GM12878 (cell line): ENCODE results near the gene SHISA9. TPM values are rescaled to one million over a fixed set of nuclear protein-coding genes. Genes with fewer than 3 reads are reported as not detected.

Experiments
- ATAC-seq: fragments of 200-7000 bp; cut with Tn5 transposase; 3 replicates; pipeline ENCODE4 v1.9.1; 2020; ENCODE audit warnings: mild to moderate bottlenecking, moderate library complexity
- BruUV-seq: library from RNA; stranded (reverse); fragments of 400-500 nt; replicated peaks from 2 replicates; lab custom pipeline; 2021; lab: Mats Ljungman, UMichigan
- CTCF ChIA-PET: fragments of 300-600 bp; sonication (Branson Sonifier 250); formaldehyde crosslinking; extraction: SDS; loops from one replicate; lab custom pipeline; 2021; ENCODE audit warnings: inconsistent platforms; lab: Yijun Ruan, JAX
- POLR2A ChIA-PET: fragments of 350-600 bp; formaldehyde crosslinking; extraction: SDS; loops from one replicate; lab custom pipeline; 2021; ENCODE audit warnings: inconsistent platforms; lab: Charles Lee
- RAD21 ChIA-PET: fragments of 300-600 bp; sonication (Branson Sonifier 250); formaldehyde crosslinking; loops from one replicate; lab custom pipeline; 2023; ENCODE audit warnings: antibody characterized with exemption; ENCODE audit not compliant: unreplicated experiment; lab: Charles Lee
- SMC1A ChIA-PET: fragments of 300-600 bp; sonication (Branson Sonifier 250); formaldehyde crosslinking; loops from one replicate; lab custom pipeline; 2023; ENCODE audit not compliant: unreplicated experiment, uncharacterized antibody; lab: Charles Lee
- DNase-seq: peaks from one replicate; pipeline ENCODE4 v3.0.0-alpha.2; 2011; ENCODE audit warnings: low read depth, low spot score
- FAIRE-seq: peaks from 3 replicates; lab custom pipeline; 2011; peaks lifted over from hg19 to GRCh38; lab: Jason Lieb, UNC
- H2AFZ ChIP-seq: 2 replicates; pipeline ENCODE4 v1.6.0; 2011; ENCODE audit warnings: low read depth, low read length, control low read depth; ENCODE audit not compliant: control insufficient read depth
- H3K27ac ChIP-seq: 2 replicates; pipeline ENCODE4 v1.5.1; 2011; ENCODE audit warnings: control low read depth; ENCODE audit not compliant: control insufficient read depth, insufficient read depth
- H3K27me3 ChIP-seq, 2 experiments: replicated peaks in 1 of 2; 2 replicates each; pipeline versions ENCODE4 v1.6.0 to v1.6.1; 2011; ENCODE audit warnings: low read length in 1 of 2; ENCODE audit not compliant: control insufficient read depth in 2 of 2, insufficient read depth in 2 of 2
- H3K36me3 ChIP-seq, 2 experiments: 2 replicates each; pipeline ENCODE4 v1.5.1; 2011; ENCODE audit warnings: low read length in 1 of 2; ENCODE audit not compliant: control insufficient read depth in 2 of 2, insufficient read depth in 2 of 2
- H3K4me1 ChIP-seq: 2 replicates; pipeline ENCODE4 v1.6.1; 2011; ENCODE audit warnings: mild to moderate bottlenecking, low read length, moderate library complexity, mixed read lengths; ENCODE audit not compliant: control insufficient read depth, insufficient read depth
- H3K4me2 ChIP-seq: 2 replicates; pipeline ENCODE4 v1.6.0; 2011; ENCODE audit warnings: control low read depth; ENCODE audit not compliant: control insufficient read depth, insufficient read depth
- H3K4me3 ChIP-seq: fragments of 200-600 bp; sonication (generic); 2 replicates; pipeline ENCODE4 v1.5.1; 2016
- H3K79me2 ChIP-seq: 2 replicates; pipeline ENCODE4 v1.6.0; 2011; ENCODE audit warnings: low read length; ENCODE audit not compliant: control insufficient read depth, insufficient read depth
- H3K9ac ChIP-seq: 2 replicates; pipeline ENCODE4 v1.8.0; 2011; ENCODE audit warnings: low read length, control low read depth, mixed read lengths; ENCODE audit not compliant: control insufficient read depth, insufficient read depth
- H3K9me3 ChIP-seq: replicated peaks from 3 replicates; pipeline ENCODE4 v1.5.1; 2011; ENCODE audit warnings: mild to moderate bottlenecking, low read length; ENCODE audit not compliant: control insufficient read depth, insufficient read depth
- H4K20me1 ChIP-seq: 2 replicates; pipeline ENCODE4 v1.6.0; 2011; ENCODE audit not compliant: control insufficient read depth, insufficient read depth
- BHLHE40 ChIP-seq, 2 experiments: fragments of 450-650 bp in 1 of 2; IDR thresholded peaks; 2 replicates each; pipeline ENCODE4 v1.6.1; 2011 to 2017; ENCODE audit warnings: low read depth in 2 of 2, borderline replicate concordance in 1 of 2, improper control_type of control experiment in 1 of 2, low read length in 1 of 2, mild to moderate bottlenecking in 1 of 2
- BMI1 ChIP-seq: fragments of 450-650 bp; IDR thresholded peaks from 2 replicates; pipeline ENCODE4 v1.6.1; 2016; ENCODE audit warnings: mild to moderate bottlenecking, moderate library complexity, borderline replicate concordance
- CHD4 ChIP-seq: fragments of 200-600 bp; sonication (generic); IDR thresholded peaks from 2 replicates; pipeline ENCODE4 v1.6.1; 2016; ENCODE audit warnings: mild to moderate bottlenecking
- CTCF ChIP-seq, 3 experiments: IDR thresholded peaks in 2 of 3; conservative IDR thresholded peaks in 1 of 3; 2 replicates each; pipeline ENCODE4 v1.5.1; 2011; ENCODE audit warnings: low read depth in 3 of 3, low read length in 3 of 3, mild to moderate bottlenecking in 3 of 3, control low read depth in 2 of 3, moderate library complexity in 2 of 3, inconsistent platforms in 1 of 3, mixed read lengths in 1 of 3; ENCODE audit not compliant: control insufficient read depth in 2 of 3, insufficient read depth in 1 of 3; ENCODE audit errors: extremely low read depth in 1 of 3
- HDAC6 ChIP-seq: fragments of 200-600 bp; sonication (generic); IDR thresholded peaks from one replicate; pipeline ENCODE4 v1.8.0; 2017; ENCODE audit warnings: antibody characterized with exemption; ENCODE audit not compliant: unreplicated experiment
- IKZF2 ChIP-seq, 2 experiments: fragments of 450-650 bp; IDR thresholded peaks; 2 replicates each; pipeline ENCODE4 v1.6.1; 2017; ENCODE audit warnings: mild to moderate bottlenecking in 2 of 2, moderate library complexity in 2 of 2
- MAX ChIP-seq: IDR thresholded peaks from 2 replicates; pipeline ENCODE4 v1.6.1; 2012; ENCODE audit warnings: low read depth, low read length, improper control_type of control experiment
- MYB ChIP-seq: fragments of 150-350 bp; IDR thresholded peaks from 2 replicates; pipeline ENCODE4 v1.6.1; 2014; ENCODE audit warnings: mild to moderate bottlenecking, low read depth, low read length, borderline replicate concordance
- STAT3 ChIP-seq: IDR thresholded peaks from 2 replicates; pipeline ENCODE4 v1.6.1; 2011; ENCODE audit warnings: low read depth, low read length, improper control_type of control experiment
- SUPT20H ChIP-seq: IDR thresholded peaks from 2 replicates; pipeline ENCODE4 v1.6.1; 2011; ENCODE audit warnings: low read depth, mild to moderate bottlenecking, low read length, moderate library complexity, borderline replicate concordance; ENCODE audit not compliant: control insufficient read depth
- TARDBP ChIP-seq: IDR thresholded peaks from 2 replicates; pipeline ENCODE4 v1.6.1; 2016; ENCODE audit warnings: borderline replicate concordance
- TCF7 ChIP-seq: IDR thresholded peaks from 2 replicates; pipeline ENCODE4 v1.6.1; 2014; ENCODE audit warnings: antibody characterized with exemption, borderline replicate concordance
- USF1 ChIP-seq: IDR thresholded peaks from 2 replicates; pipeline ENCODE4 v1.6.1; 2011; ENCODE audit warnings: borderline replicate concordance, low read depth, mild to moderate bottlenecking, moderate library complexity, mixed read lengths, low read length; ENCODE audit not compliant: insufficient read depth; ENCODE audit errors: extremely low read length
- ZBTB40 ChIP-seq: fragments of 450-650 bp; IDR thresholded peaks from 2 replicates; pipeline ENCODE4 v1.6.1; 2016; ENCODE audit warnings: mild to moderate bottlenecking, moderate library complexity, borderline replicate concordance
- WGBS: methylation state at CpG from one replicate; pipeline ENCODE4 v1.1.6; 2016; ENCODE audit warnings: low lambda C conversion rate; ENCODE audit not compliant: insufficient replicate concordance, insufficient coverage; ENCODE audit errors: missing lambda C conversion rate; 5-methylcytosine and 5-hydroxymethylcytosine counted together
- in situ Hi-C: fragments of 300-500 bp; cut with MboI; formaldehyde crosslinking; loops from 9 replicates; pipeline ENCODE4 v1.14.3; 2018; ENCODE audit warnings: mixed read lengths
- intact Hi-C: fragments of 100-400 bp; cut with micrococcal nuclease; formaldehyde crosslinking; loops from one replicate; pipeline ENCODE4 v1.14.2; 2022; ENCODE audit not compliant: unreplicated experiment
- polyA plus RNA-seq, 11 experiments: library from polyadenylated mRNA; depleted of rRNA in 4 of 11; unstranded in 6 of 11; stranded (reverse) in 5 of 11; fragments of >200 nt; fragmentation: Nextera tagmentation in 4 of 11; fragmentation: Illumina TruSeq in 1 of 11; extraction: Ambion mirVana in 4 of 11; extraction: Trizol in 1 of 11; gene quantifications; 1 replicate in 1 of 11; 2 replicates in 10 of 11; pipeline versions ENCODE4 v1.2.1 to v1.2.3, GENCODE V29; 2011 to 2016; ENCODE audit warnings: inconsistent platforms in 2 of 11, missing spikeins in 2 of 11, low read depth in 1 of 11
- total RNA-seq, 4 experiments: library from RNA; depleted of rRNA in 3 of 4; stranded (reverse); fragments of >200 nt in 3 of 4; fragmentation: Illumina TruSeq in 1 of 4; extraction: Trizol in 1 of 4; gene quantifications; 2 replicates each; pipeline versions ENCODE4 v1.2.1 to v1.2.3, GENCODE V29; 2013 to 2021

The SHISA9 gene
- total and polyA plus RNA-seq, 10 of the 15 experiments (the other 5 are each of a cell fraction or from before 2014, with no cell fraction given), result 0.03 to 25.5 (median 0.07) TPM

- ChIA-PET SMC1A (interaction anchor here (0.6 to 1.8 kb wide), 6 partner anchors 9 to 863 kb away, joined by 3 to 6 read pairs (median 3); no protein-coding TSS in a partner anchor), RAD21 (interaction anchor here (1.5 to 2.3 kb wide), 3 partner anchors 153 to 532 kb away, joined by 4 to 8 read pairs (median 5); no protein-coding TSS in a partner anchor), POLR2A (no interaction called here), CTCF (interaction anchor here (0.7 to 1.4 kb wide), 3 partner anchors 489 to 1016 kb away, joined by 3 to 5 read pairs (median 3); partner anchors contain the start of gene ERCC4)
- no peaks in the 10 kb centered on the region for H3K4me1 ChIP-seq
- in situ Hi-C loops, result no loop called here
- no peak overlapping the region for H3K4me2 ChIP-seq
- H3K9me3 ChIP-seq, result no peaks in the 10 kb centered on the region
- FAIRE-seq (no peak), ATAC-seq (no peak), DNase-seq (no peak)
- 12% methylated on average over 38 of the region's 38 CpGs for WGBS
- H3K27ac ChIP-seq, result no peak overlapping the region
- peaks cover 18 to 19% of the 10 kb centered on the region in 2 experiments for H3K27me3 ChIP-seq
- H2AFZ ChIP-seq, result no peak overlapping the region
- intact Hi-C loops, result no loop called here
- no peak overlapping the region for H3K4me3 ChIP-seq
- no peaks in the 10 kb centered on the region for H4K20me1 ChIP-seq
- BruUV-seq, result no TSS peak
- H3K79me2 ChIP-seq, result no peaks in the 10 kb centered on the region
- H3K36me3 ChIP-seq, result no peaks in the 10 kb centered on the region
- no peak overlapping the region for H3K9ac ChIP-seq
- no peak for TF ChIP-seq ZBTB40
- no peak for TF ChIP-seq STAT3
- TF ChIP-seq BMI1, result no peak
- no peak for TF ChIP-seq HDAC6
- no peak for TF ChIP-seq TARDBP
- no peak for TF ChIP-seq MYB
- TF ChIP-seq BHLHE40 (IDR thresholded peaks at IDR 0.05; ENCODE audit: borderline replicate concordance in 1 of 2, low read depth in 2 of 2, low read length in 1 of 2), result no peak
- TF ChIP-seq IKZF2 (IDR thresholded peaks at IDR 0.05), result no peak
- TF ChIP-seq TCF7, result no peak
- no peak for TF ChIP-seq CHD4
- TF ChIP-seq SUPT20H, result no peak
- no peak for TF ChIP-seq USF1
- TF ChIP-seq CTCF (IDR thresholded peaks at IDR 0.05 in 2 of 3, conservative IDR thresholded peaks at IDR 0.05 in 1 of 3; ENCODE audit: control insufficient read depth in 2 of 3, extremely low read depth in 1 of 3, insufficient read depth in 1 of 3, low read depth in 3 of 3, low read length in 3 of 3), result no peak
- no peak for TF ChIP-seq MAX
Observed at GRCh38 chr16:12903407-12904328, 2.3 kb downstream of the SHISA9 start.
